Stomach smooth muscle (tissue), 2 donors: ENCODE data around the gene ODF2L.

Experiments used
- H3K27ac ChIP-seq: one replicate; pipeline ENCODE4 v1.7.0; 2013; ENCODE audit warnings: mild to moderate bottlenecking, low read length, inconsistent platforms
- H3K27me3 ChIP-seq, 2 donors: one replicate each; pipeline ENCODE4 v1.7.0; 2013; ENCODE audit warnings: low read length in 2 of 2; ENCODE audit not compliant: insufficient read depth in 2 of 2, control insufficient read depth in 1 of 2
- H3K36me3 ChIP-seq, 2 donors: one replicate each; pipeline ENCODE4 v1.7.0; 2013; ENCODE audit warnings: low read length in 2 of 2; ENCODE audit not compliant: control insufficient read depth in 2 of 2, insufficient read depth in 2 of 2
- H3K4me1 ChIP-seq: one replicate; pipeline ENCODE4 v1.7.0; 2013; ENCODE audit warnings: low read length; ENCODE audit not compliant: control insufficient read depth, insufficient read depth
- H3K4me3 ChIP-seq, 2 donors: one replicate each; pipeline ENCODE4 v1.7.0; 2013; ENCODE audit warnings: low read length in 2 of 2
- H3K9ac ChIP-seq, 2 donors: one replicate each; pipeline ENCODE4 v1.7.0; 2013; ENCODE audit warnings: low read length in 2 of 2, mild to moderate bottlenecking in 1 of 2
- H3K9me3 ChIP-seq, 2 donors: one replicate each; pipeline ENCODE4 v1.7.0; 2013; ENCODE audit warnings: low read length in 2 of 2; ENCODE audit not compliant: control insufficient read depth in 2 of 2
- donor health status: healthy.
- donor health status: Pancreatic carcinoma.

The ODF2L gene

GRCh38 chr1:86423473-86423872, 27.4 kb upstream of the ODF2L start:
- no peak overlapping the region for H3K27ac ChIP-seq
- no peak overlapping the region for H3K4me3 ChIP-seq

GRCh38 chr1:86421601-86422280, 25.6 kb upstream of the ODF2L start:
- H3K27ac ChIP-seq, result no peak overlapping the region
- H3K9me3 ChIP-seq, result no peaks in the 10 kb centered on the region
- no peak overlapping the region for H3K4me3 ChIP-seq
- H3K27me3 ChIP-seq, result no peaks in the 10 kb centered on the region
- no peaks in the 10 kb centered on the region for H3K4me1 ChIP-seq
- no peak overlapping the region for H3K9ac ChIP-seq
- no peaks in the 10 kb centered on the region for H3K36me3 ChIP-seq

More at GRCh38 chr1:86423473-86423872, 27.4 kb upstream of the ODF2L start:
- Histone ChIP-seq H3K4me1 (no peaks in the 10 kb centered on the region), H3K36me3 (no peaks in the 10 kb centered on the region), H3K9me3 (no peaks in the 10 kb centered on the region), H3K9ac (no peak overlapping the region), H3K27me3 (no peaks in the 10 kb centered on the region)

DNA sequence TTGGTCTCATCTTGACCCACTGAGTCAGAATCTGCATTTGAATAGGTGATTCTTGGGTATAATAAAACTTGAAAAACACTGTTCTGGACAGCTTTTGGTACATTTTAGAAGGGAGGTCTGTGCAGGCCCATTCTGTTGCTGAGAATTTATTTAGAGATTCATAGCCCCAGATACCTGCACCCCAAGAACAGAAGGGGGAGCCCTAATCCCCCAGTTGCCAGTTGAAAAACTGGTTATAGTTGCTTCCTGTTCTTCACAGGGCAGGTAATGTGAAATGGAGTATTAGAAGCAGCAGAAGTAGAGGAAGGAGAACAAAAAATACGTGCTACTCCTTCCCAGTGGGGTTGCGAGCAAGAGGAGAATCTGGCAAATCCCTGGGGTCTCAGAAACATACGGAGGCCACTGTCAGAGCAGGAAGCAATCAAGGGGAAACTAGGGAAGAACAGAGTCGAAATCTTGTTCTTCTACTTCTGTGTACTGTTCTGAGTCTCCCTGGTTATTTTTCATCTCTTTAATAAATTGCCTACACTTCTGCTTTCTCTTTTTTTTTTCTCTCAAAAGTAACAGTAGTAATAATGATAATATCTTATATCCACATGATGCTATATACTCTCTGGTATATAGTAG, 23.3 kb upstream of the ODF2L start:
- Histone ChIP-seq H3K27me3 (no peaks in the 10 kb centered on the region), H3K4me3 (no peak overlapping the region), H3K4me1 (no peaks in the 10 kb centered on the region), H3K36me3 (no peaks in the 10 kb centered on the region), H3K9ac (no peak overlapping the region), H3K27ac (no peak overlapping the region), H3K9me3 (no peaks in the 10 kb centered on the region)

DNA sequence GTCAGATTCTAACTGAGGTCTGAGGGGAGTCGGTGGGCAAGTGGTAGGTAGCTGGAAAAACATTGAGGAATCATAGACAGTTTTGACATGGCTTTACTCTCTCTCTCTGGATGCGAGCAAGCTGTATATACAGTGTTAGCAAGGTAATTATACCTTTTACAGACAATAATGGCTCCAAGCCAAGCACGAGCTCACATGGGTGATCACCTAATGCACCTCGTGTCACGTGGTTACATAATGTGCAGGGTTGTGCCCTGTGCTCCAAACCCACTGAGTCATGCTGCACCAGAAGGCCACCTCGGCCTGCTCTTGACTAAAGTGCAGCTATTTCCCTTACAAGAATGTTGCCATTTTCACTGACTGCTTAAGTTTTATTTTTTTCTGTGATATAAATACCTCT, 20.2 kb upstream of the ODF2L start:
- Histone ChIP-seq H3K27me3 (no peaks in the 10 kb centered on the region), H3K4me3 (no peak overlapping the region), H3K4me1 (no peaks in the 10 kb centered on the region), H3K27ac (no peak overlapping the region), H3K9ac (no peak overlapping the region), H3K9me3 (no peaks in the 10 kb centered on the region), H3K36me3 (no peaks in the 10 kb centered on the region)

DNA sequence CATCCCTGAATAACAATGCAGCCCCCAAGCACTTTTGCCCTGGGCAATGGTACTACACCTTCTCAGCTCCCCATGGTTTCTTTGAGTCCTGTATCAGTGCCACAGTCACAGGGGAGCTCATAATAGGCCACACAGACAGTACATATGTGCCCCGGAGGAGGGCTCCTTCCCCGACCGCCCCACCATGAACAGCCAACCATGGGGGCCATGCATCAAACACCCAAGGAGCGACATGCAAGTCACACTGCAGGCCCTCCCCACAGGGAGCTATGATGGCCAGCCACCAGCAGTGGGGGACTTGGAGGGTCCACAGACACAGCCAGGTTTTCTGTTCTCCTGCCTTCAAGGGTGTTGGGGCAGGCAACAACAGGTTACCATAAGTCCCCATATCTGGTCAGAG, 14.8 kb upstream of the ODF2L start:
- H3K4me3 ChIP-seq, result no peak overlapping the region
- H3K27ac ChIP-seq, result no peak overlapping the region
- H3K9ac ChIP-seq, result no peak overlapping the region
- H3K36me3 ChIP-seq, result no peaks in the 10 kb centered on the region
- H3K4me1 ChIP-seq, result no peaks in the 10 kb centered on the region
- H3K27me3 ChIP-seq, result no peaks in the 10 kb centered on the region
- no peaks in the 10 kb centered on the region for H3K9me3 ChIP-seq

GRCh38 chr1:86409416-86410021, 13.4 kb upstream of the ODF2L start:
- no peak overlapping the region for H3K27ac ChIP-seq
- no peak overlapping the region for H3K4me3 ChIP-seq
- H3K4me1 ChIP-seq, result no peaks in the 10 kb centered on the region
- H3K9ac ChIP-seq, result no peak overlapping the region
- no peaks in the 10 kb centered on the region for H3K9me3 ChIP-seq
- no peaks in the 10 kb centered on the region for H3K27me3 ChIP-seq
- H3K36me3 ChIP-seq, result no peaks in the 10 kb centered on the region

- peak overlapping the region; percentile 98 for H3K4me3 ChIP-seq
- H3K27me3 ChIP-seq, result no peaks in the 10 kb centered on the region
- peaks cover 10% of the 10 kb centered on the region for H3K4me1 ChIP-seq
- no peaks in the 10 kb centered on the region for H3K9me3 ChIP-seq
- H3K36me3 ChIP-seq, result no peaks in the 10 kb centered on the region
- H3K9ac ChIP-seq, result peak overlapping the region; percentile 72 to 81
- peak overlapping the region; percentile 56 for H3K27ac ChIP-seq
Observed at GRCh38 chr1:86396498-86396890, 371 bp upstream of the ODF2L start.

- Histone ChIP-seq H3K4me3 (no peak overlapping the region), H3K9me3 (no peaks in the 10 kb centered on the region), H3K27ac (no peak overlapping the region), H3K27me3 (no peaks in the 10 kb centered on the region), H3K9ac (no peak overlapping the region), H3K4me1 (peaks cover 10% of the 10 kb centered on the region), H3K36me3 (no peaks in the 10 kb centered on the region)
Observed at GRCh38 chr1:86394416-86394815, 1.7 kb downstream of the ODF2L start.

DNA sequence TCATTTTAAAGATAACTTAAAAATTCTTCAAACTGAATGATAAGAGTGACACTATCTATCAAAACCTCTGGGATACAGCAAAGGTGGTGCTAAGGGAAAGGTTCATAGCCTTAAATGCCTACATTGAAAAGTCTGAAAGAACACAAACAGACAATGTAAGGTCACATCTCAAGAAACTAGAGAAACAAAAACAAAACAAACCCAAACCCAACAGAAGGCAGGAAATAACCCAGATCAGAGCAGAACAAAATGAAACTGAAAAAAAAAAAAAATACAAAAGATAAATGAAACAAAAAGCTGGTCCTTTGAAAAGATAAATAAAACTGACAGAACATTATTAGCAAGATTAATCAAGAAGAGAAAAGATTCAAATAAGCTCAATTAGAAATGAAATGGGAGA, 6.8 kb downstream of the ODF2L start:
- H3K4me1 ChIP-seq, result no peaks in the 10 kb centered on the region
- H3K27me3 ChIP-seq, result no peaks in the 10 kb centered on the region
- no peaks in the 10 kb centered on the region for H3K9me3 ChIP-seq
- H3K27ac ChIP-seq, result no peak overlapping the region
- no peak overlapping the region for H3K9ac ChIP-seq
- no peaks in the 10 kb centered on the region for H3K36me3 ChIP-seq
- H3K4me3 ChIP-seq, result no peak overlapping the region

DNA sequence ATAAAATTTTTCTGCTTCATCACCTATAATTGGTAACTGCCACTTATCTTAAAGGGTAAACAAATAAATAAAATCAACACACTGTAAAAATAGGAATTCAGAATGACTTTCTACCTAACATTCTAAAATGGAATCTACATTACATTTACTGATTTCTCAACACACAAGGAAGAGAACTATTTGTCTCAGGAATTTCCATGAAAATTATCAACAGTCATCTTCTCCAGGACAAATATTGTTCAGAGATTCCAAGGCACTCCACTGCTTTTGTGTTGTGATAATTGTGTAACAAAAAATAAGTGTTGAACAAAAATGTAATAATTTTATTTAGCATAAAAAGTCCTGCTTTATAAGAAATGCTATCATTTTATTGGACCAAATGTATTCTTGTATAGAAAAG, 7.3 kb downstream of the ODF2L start:
- Histone ChIP-seq H3K36me3 (no peaks in the 10 kb centered on the region), H3K27ac (no peak overlapping the region), H3K4me3 (no peak overlapping the region), H3K27me3 (no peaks in the 10 kb centered on the region), H3K9ac (no peak overlapping the region), H3K4me1 (no peaks in the 10 kb centered on the region), H3K9me3 (no peaks in the 10 kb centered on the region)
